IPS-18c (cell line): ENCODE measurements around the gene CETN1.

ENCODE experiments used
- H3K4me3 ChIP-seq: 2 replicates; pipeline ENCODE4 v1.7.0; 2013; ENCODE audit warnings: low read depth, mild to moderate bottlenecking, low read length, moderate library complexity; ENCODE audit not compliant: insufficient read depth
- H3K9me3 ChIP-seq: one replicate; pipeline ENCODE4 v1.6.1; 2013; ENCODE audit warnings: mild to moderate bottlenecking, low read length, moderate library complexity; ENCODE audit not compliant: control insufficient read depth, insufficient read depth

The CETN1 gene

DNA sequence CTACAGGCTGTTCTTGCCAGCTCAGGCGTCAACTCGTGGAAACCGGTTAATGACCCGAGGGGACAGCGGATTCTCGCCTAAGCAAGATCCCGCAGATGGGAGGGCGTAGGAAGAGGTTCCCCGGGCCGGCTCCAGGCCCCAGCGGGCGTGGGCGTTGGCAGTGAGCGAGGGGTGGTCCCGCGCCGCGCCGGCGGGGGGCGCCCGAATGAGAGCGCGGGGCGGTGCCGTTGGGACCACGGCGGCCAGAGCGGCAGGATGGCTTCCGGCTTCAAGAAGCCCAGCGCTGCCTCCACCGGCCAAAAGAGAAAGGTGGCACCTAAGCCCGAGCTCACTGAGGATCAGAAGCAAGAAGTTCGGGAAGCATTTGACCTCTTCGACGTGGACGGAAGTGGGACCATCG is at the start of gene CETN1:
Gene CETN1 (plus strand): TSS at position 227 of the 400 bp plus-strand sequence. CDS start 29 bp downstream, at position 256.
- peaks cover 2% of the 10 kb centered on the region for H3K9me3 ChIP-seq
- no peak within 1 kb of the TSS for H3K4me3 ChIP-seq

DNA sequence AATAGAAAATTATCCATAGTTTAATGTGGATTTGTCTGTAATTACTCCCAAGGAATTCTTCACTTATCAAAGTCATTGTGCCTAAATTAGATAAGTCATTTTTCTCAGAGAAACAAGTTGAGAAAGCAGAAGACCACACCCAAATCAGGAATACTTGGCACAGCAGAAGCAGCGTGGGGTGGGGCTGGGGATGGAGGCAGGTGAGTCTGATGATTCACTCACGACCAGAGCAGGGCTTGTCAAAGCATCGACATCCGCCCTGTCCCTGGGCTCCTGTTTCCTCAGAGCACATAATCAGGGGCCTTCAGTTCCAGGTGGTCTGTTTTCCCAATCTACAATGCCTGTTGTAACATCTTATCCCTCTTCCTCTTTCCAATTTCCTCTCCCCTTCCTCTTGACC is 48.2 kb upstream of the CETN1 start:
- Histone ChIP-seq H3K9me3 (no peaks in the 10 kb centered on the region), H3K4me3 (no peak overlapping the region)

- H3K4me3 ChIP-seq, result no peak overlapping the region
- H3K9me3 ChIP-seq, result no peaks in the 10 kb centered on the region
These were observed 47.5 kb upstream of the CETN1 start for GRCh38 chr18:532632-533031.

DNA sequence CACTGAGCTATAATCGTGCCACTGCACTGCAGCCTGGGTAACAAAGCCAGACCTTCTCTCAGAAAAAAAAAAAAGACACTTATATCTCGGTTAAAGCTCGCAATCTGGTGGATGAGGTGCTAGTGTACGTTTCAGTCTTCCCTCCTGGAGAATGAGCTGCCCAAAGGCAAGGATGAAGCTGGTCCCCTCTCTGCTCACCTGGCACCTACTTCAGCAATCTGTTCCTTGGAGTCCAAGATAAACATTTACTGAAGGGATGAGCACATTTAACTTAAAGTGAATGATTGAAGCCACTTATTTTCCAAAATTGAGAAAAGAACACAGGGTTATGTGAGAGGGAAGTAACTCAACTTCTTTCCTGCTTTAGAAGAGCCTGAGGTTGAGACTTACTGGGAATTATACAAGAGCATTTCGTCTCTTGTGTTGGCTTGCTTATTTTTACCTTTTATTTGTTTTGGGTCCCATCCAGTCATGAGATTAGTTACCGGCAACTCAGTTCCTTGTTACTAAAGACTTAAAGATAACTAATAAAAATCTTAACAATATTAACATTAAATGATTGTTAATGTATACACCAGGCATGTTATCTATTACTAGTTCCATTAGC is 46.1 kb upstream of the CETN1 start:
- Histone ChIP-seq H3K9me3 (no peaks in the 10 kb centered on the region), H3K4me3 (no peak overlapping the region)

GRCh38 chr18:543447-544078 is 36.6 kb upstream of the CETN1 start:
- no peaks in the 10 kb centered on the region for H3K9me3 ChIP-seq
- no peak overlapping the region for H3K4me3 ChIP-seq

GRCh38 chr18:549967-550366 is 30.2 kb upstream of the CETN1 start:
- no peak overlapping the region for H3K4me3 ChIP-seq
- H3K9me3 ChIP-seq, result no peaks in the 10 kb centered on the region

GRCh38 chr18:551404-552061 is 28.6 kb upstream of the CETN1 start:
- no peaks in the 10 kb centered on the region for H3K9me3 ChIP-seq
- no peak overlapping the region for H3K4me3 ChIP-seq

- Histone ChIP-seq H3K4me3 (no peak overlapping the region), H3K9me3 (no peaks in the 10 kb centered on the region)
These were observed 24.3 kb upstream of the CETN1 start for GRCh38 chr18:555705-556457.

DNA sequence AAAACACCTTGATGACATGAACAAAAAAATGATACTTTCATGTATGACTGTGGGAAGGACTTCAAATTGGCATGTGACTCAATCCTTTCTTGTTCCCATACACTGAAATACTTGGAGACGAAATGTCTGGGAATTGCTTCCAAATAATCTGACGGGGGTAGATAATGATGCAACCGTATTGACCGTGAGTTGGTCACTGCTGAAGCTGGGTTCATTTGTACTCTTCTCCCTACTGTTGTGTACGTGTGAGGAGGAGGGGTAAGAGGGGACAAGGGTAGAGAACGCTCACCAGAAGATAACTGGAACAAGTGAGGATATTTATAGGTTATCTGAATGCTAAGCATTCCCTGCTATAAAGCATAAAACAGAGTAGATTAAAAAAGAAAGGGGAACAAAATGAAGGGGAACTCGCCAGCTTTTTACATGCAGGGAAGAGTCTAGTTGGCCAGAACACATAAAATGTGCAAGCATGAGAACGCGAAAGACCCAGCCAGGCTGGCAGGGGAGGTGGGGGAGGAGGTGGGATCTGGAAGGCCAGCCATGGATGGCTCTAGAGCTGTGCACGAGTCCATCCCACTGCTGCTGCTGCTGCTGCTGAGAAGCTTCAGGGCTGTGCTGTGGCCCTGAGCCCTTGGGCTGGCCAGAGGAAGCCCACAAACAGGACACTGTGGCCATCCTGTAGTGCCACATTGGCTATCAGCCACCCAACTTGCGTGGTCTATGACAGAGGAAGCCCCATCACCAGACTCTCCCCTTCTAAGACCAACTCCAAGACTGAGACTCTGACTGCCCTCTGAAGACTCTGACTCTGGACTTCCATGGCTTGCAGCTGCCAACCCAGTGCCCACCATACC is 15.2 kb upstream of the CETN1 start:
- no peak overlapping the region for H3K4me3 ChIP-seq
- H3K9me3 ChIP-seq, result peaks cover 4% of the 10 kb centered on the region

- Histone ChIP-seq H3K9me3 (peaks cover 4% of the 10 kb centered on the region), H3K4me3 (no peak overlapping the region)
These were observed 14.6 kb upstream of the CETN1 start for GRCh38 chr18:565562-566061.

DNA sequence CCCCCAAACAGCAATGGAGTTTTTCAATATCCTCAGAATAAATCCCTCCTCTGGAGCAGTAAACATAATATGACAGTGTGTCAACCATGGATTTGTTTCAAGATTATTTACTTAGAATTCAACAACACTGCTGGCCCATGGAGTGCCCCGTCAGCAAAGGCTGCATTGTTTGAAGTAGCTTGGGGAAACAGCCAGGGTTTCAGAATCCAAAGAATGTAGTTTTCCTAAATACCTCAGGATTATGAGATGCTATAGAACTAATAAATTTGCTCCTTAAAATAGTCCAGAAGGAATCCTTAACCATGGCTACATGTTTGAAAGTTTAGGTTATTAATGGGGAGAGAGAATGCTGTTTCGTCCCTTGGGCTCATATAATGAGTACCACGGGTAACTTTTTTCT is 13.1 kb upstream of the CETN1 start:
- no peak overlapping the region for H3K4me3 ChIP-seq
- H3K9me3 ChIP-seq, result peaks cover under 1% of the 10 kb centered on the region

- Histone ChIP-seq H3K4me3 (no peak overlapping the region), H3K9me3 (no peaks in the 10 kb centered on the region)
These were observed 11.4 kb upstream of the CETN1 start for GRCh38 chr18:568731-569130.

DNA sequence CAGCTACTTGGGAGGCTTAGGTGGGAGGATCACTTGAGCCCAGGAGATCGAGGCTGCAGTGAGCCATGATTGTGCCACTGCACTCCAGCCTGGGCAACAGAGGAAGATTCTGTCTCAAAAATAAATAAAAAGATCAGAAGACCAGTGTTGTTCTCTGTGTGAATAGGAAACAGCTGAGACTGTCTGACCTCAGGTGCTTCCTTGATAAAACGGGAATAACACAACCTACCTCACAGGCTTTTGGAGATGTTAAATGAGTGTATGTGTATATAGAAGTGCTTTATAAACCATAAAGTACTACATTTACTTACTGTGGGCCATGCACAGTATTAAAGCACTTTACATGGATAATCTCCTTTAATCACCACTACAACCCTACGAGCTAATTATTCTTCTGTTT is 9.9 kb upstream of the CETN1 start:
- no peaks in the 10 kb centered on the region for H3K9me3 ChIP-seq
- H3K4me3 ChIP-seq, result no peak overlapping the region

DNA sequence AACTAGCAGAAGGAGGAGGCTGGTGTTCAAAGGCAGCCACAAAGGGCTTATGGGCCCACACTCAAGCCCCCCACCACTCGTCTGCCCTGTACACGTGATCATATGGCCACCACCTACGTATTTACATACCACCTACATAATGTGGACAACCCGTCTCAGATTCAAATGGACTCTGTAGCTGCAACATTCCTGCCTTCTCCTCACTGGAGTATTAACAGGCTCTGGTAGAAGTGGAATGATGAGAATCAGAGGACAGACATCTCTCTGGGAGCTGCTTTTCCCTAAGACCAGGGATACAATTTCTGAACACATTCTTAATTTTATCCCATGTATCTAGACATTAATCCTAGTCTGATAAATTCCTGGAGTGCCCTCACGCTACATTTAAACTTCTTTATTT is 9.5 kb upstream of the CETN1 start:
- Histone ChIP-seq H3K4me3 (no peak overlapping the region), H3K9me3 (no peaks in the 10 kb centered on the region)

GRCh38 chr18:572091-572830 is 7.9 kb upstream of the CETN1 start:
- Histone ChIP-seq H3K9me3 (no peaks in the 10 kb centered on the region), H3K4me3 (no peak overlapping the region)

- no peaks in the 10 kb centered on the region for H3K9me3 ChIP-seq
- H3K4me3 ChIP-seq, result no peak overlapping the region
These were observed 7.3 kb upstream of the CETN1 start for GRCh38 chr18:572831-573289.
